Suprapubic skin (tissue), 4 donors: Measurements from ENCODE around the gene PRKN. TPM values are rescaled to one million over a fixed set of nuclear protein-coding genes. Genes with fewer than 3 reads are reported as not detected.

Experiments
- DNase-seq, 2 donors: peaks; one replicate each; pipeline ENCODE4 v3.0.0-alpha.2; 2019; ENCODE audit warnings: low spot score in 2 of 2
- H3K27ac ChIP-seq: fragments of 200-600 bp; sonication (generic); one replicate; pipeline ENCODE4 v1.5.1; 2019
- H3K27me3 ChIP-seq: fragments of 200-600 bp; sonication (generic); one replicate; pipeline ENCODE4 v1.5.1; 2019
- H3K36me3 ChIP-seq: fragments of 200-600 bp; sonication (generic); one replicate; pipeline ENCODE4 v1.5.1; 2019
- H3K4me1 ChIP-seq: fragments of 200-600 bp; sonication (generic); one replicate; pipeline ENCODE4 v1.5.1; 2019
- H3K4me3 ChIP-seq: fragments of 200-600 bp; sonication (generic); one replicate; pipeline ENCODE4 v1.5.1; 2019; ENCODE audit warnings: mild to moderate bottlenecking
- H3K9me3 ChIP-seq: fragments of 200-600 bp; sonication (generic); one replicate; pipeline ENCODE4 v1.5.1; 2019
- CTCF ChIP-seq, 2 donors: fragments of 200-600 bp in 1 of 2; fragments of 450-650 bp in 1 of 2; sonication (generic) in 1 of 2; IDR thresholded peaks; one replicate each; pipeline ENCODE4 v1.5.1; 2016 to 2019; ENCODE audit warnings: antibody characterized with exemption in 2 of 2, mild to moderate bottlenecking in 1 of 2, moderate library complexity in 1 of 2
- EP300 ChIP-seq: sonication (generic); formaldehyde crosslinking; IDR thresholded peaks from one replicate; pipeline ENCODE4 v1.6.1; 2017; ENCODE audit warnings: antibody characterized with exemption
- POLR2A ChIP-seq, 2 donors: fragments of 450-650 bp; IDR thresholded peaks; one replicate each; pipeline ENCODE4 v1.6.1; 2017; ENCODE audit warnings: antibody characterized with exemption in 2 of 2, mild to moderate bottlenecking in 2 of 2, moderate library complexity in 2 of 2
- POLR2AphosphoS5 ChIP-seq, 3 donors: sonication (generic); formaldehyde crosslinking; IDR thresholded peaks; one replicate each; pipeline ENCODE4 v1.6.1; 2017; ENCODE audit warnings: antibody characterized with exemption in 3 of 3
- WGBS: methylation state at CpG from one replicate; pipeline ENCODE4 v1.1.5; 2018; 5-methylcytosine and 5-hydroxymethylcytosine counted together
- total RNA-seq, 4 donors: library from RNA; depleted of rRNA; stranded (reverse); fragments of >200 nt; gene quantifications; one replicate each; pipeline ENCODE4 v1.1.0, GENCODE V29; 2016

PRKN gene
- total RNA-seq, 4 donors from 2014 or later = 7.2 to 22.8 (median 14.4) TPM

GRCh38 chr6:162373192-162373591 is 354.4 kb downstream of the PRKN start:
- DNase-seq = no peak
- Histone ChIP-seq H3K9me3 (no peaks in the 10 kb centered on the region), H3K4me1 (peaks cover 4% of the 10 kb centered on the region), H3K27ac (no peak overlapping the region), H3K27me3 (no peaks in the 10 kb centered on the region), H3K36me3 (no peaks in the 10 kb centered on the region), H3K4me3 (no peak overlapping the region)
- 84% methylated on average over 2 of the region's 2 CpGs for WGBS
- no peak for TF ChIP-seq POLR2A (IDR thresholded peaks at IDR 0.05)

GRCh38 chr6:162372106-162372505 is 355.5 kb downstream of the PRKN start:
- Histone ChIP-seq H3K4me3 (no peak overlapping the region), H3K4me1 (peaks cover 6% of the 10 kb centered on the region), H3K36me3 (no peaks in the 10 kb centered on the region), H3K9me3 (no peaks in the 10 kb centered on the region), H3K27ac (no peak overlapping the region), H3K27me3 (no peaks in the 10 kb centered on the region)
- TF ChIP-seq POLR2A (IDR thresholded peaks at IDR 0.05) (no peak), POLR2AphosphoS5 (IDR thresholded peaks at IDR 0.05) (no peak), CTCF (IDR thresholded peaks at IDR 0.05) (no peak)
- 75% methylated on average over 9 of the region's 9 CpGs for WGBS
- no peak for DNase-seq

- WGBS = 97% methylated on average over 5 of the region's 5 CpGs
- Histone ChIP-seq H3K27ac (no peak overlapping the region), H3K36me3 (no peaks in the 10 kb centered on the region), H3K4me3 (no peak overlapping the region), H3K9me3 (no peaks in the 10 kb centered on the region), H3K27me3 (no peaks in the 10 kb centered on the region), H3K4me1 (peaks cover 6% of the 10 kb centered on the region)
- TF ChIP-seq CTCF (IDR thresholded peaks at IDR 0.05) (no peak), POLR2A (IDR thresholded peaks at IDR 0.05) (no peak), POLR2AphosphoS5 (IDR thresholded peaks at IDR 0.05) (no peak), EP300 (no peak)
- no peak for DNase-seq
Observed at GRCh38 chr6:162371121-162371520, 356.4 kb downstream of the PRKN start.

GRCh38 chr6:162369091-162369490 is 358.5 kb downstream of the PRKN start:
- no peak for TF ChIP-seq POLR2A (IDR thresholded peaks at IDR 0.05)
- TF ChIP-seq CTCF (IDR thresholded peaks at IDR 0.05) = no peak
- TF ChIP-seq POLR2AphosphoS5 (IDR thresholded peaks at IDR 0.05) = no peak
- TF ChIP-seq EP300 = no peak
- 91% methylated on average over 2 of the region's 2 CpGs for WGBS
- H3K27ac ChIP-seq = no peak overlapping the region
- H3K27me3 ChIP-seq = no peaks in the 10 kb centered on the region
- no peak overlapping the region for H3K4me3 ChIP-seq
- H3K4me1 ChIP-seq = peaks cover 6% of the 10 kb centered on the region
- no peak for DNase-seq
- H3K9me3 ChIP-seq = no peaks in the 10 kb centered on the region
- no peaks in the 10 kb centered on the region for H3K36me3 ChIP-seq

GRCh38 chr6:162364488-162364887 is 363.1 kb downstream of the PRKN start:
- Histone ChIP-seq H3K27ac (no peak overlapping the region), H3K27me3 (no peaks in the 10 kb centered on the region), H3K4me3 (no peak overlapping the region), H3K9me3 (no peaks in the 10 kb centered on the region), H3K4me1 (peaks cover 2% of the 10 kb centered on the region), H3K36me3 (no peaks in the 10 kb centered on the region)
- no peak for DNase-seq
- TF ChIP-seq POLR2A (IDR thresholded peaks at IDR 0.05) (no peak), POLR2AphosphoS5 (IDR thresholded peaks at IDR 0.05) (no peak), EP300 (no peak), CTCF (IDR thresholded peaks at IDR 0.05) (no peak)
- WGBS = 91% methylated on average over 4 of the region's 4 CpGs

- Histone ChIP-seq H3K36me3 (no peaks in the 10 kb centered on the region), H3K4me1 (peaks cover 2% of the 10 kb centered on the region), H3K27me3 (no peaks in the 10 kb centered on the region), H3K4me3 (no peak overlapping the region), H3K27ac (no peak overlapping the region), H3K9me3 (no peaks in the 10 kb centered on the region)
- WGBS = 90% methylated on average over 4 of the region's 4 CpGs
- DNase-seq = no peak
- TF ChIP-seq POLR2A (IDR thresholded peaks at IDR 0.05) (no peak), EP300 (no peak), CTCF (IDR thresholded peaks at IDR 0.05) (no peak), POLR2AphosphoS5 (IDR thresholded peaks at IDR 0.05) (no peak)
Observed at GRCh38 chr6:162363757-162364156, 363.8 kb downstream of the PRKN start.
